CD4-positive, alpha-beta T cell treated with Interleukin-12 subunit alpha and Interleukin-12 subunit beta, for 1 hour (primary cell): ENCODE results near the gene CD244.
A peak's percentile ranks its signal among the peaks of the same experiment; 100 is the strongest.
"Not testable (repeated sequence)": the region's sequence is repeated elsewhere in the genome, so short reads cannot be mapped to it uniquely, and the experiment has no call there.

Experiments used
- DNase-seq: peaks from one replicate; pipeline ENCODE4 v3.0.0-alpha.2; 2020

Gene CD244

GRCh38 chr1:160877221-160877620, 14.5 kb upstream of the CD244 start:
- DNase-seq: peak; percentile 61

GRCh38 chr1:160876311-160876710, 13.6 kb upstream of the CD244 start:
- DNase-seq: no peak

- DNase-seq: not testable (repeated sequence)
Observed at GRCh38 chr1:160875591-160875990, 12.9 kb upstream of the CD244 start.

- DNase-seq: no peak
Observed at GRCh38 chr1:160874935-160875334, 12.2 kb upstream of the CD244 start.

GRCh38 chr1:160868141-160868540, 5.5 kb upstream of the CD244 start:
- DNase-seq: no peak

- DNase-seq: not testable (repeated sequence)
Observed at GRCh38 chr1:160867651-160868050, 5.0 kb upstream of the CD244 start.

GRCh38 chr1:160866695-160867260, 4.1 kb upstream of the CD244 start:
- DNase-seq: no peak

- no peak for DNase-seq
Observed at GRCh38 chr1:160866001-160866694, 3.5 kb upstream of the CD244 start.

GRCh38 chr1:160865337-160865736, 2.6 kb upstream of the CD244 start:
- DNase-seq: no peak

- no peak for DNase-seq
Observed at GRCh38 chr1:160864173-160864572, 1.5 kb upstream of the CD244 start.

- no peak for DNase-seq
Observed at GRCh38 chr1:160863774-160864131, 1.1 kb upstream of the CD244 start.

GRCh38 chr1:160863061-160863773, 530 bp upstream of the CD244 start:
- DNase-seq: no peak

- no peak for DNase-seq
Observed at GRCh38 chr1:160860840-160861505, 1.7 kb downstream of the CD244 start.

GRCh38 chr1:160859166-160859565, 3.5 kb downstream of the CD244 start:
- no peak for DNase-seq

- DNase-seq: no peak
Observed at GRCh38 chr1:160858507-160858906, 4.2 kb downstream of the CD244 start.

GRCh38 chr1:160858097-160858496, 4.6 kb downstream of the CD244 start:
- DNase-seq: no peak

GRCh38 chr1:160855181-160855981, 7.3 kb downstream of the CD244 start:
- peak; percentile 29 for DNase-seq

GRCh38 chr1:160853754-160854153, 8.9 kb downstream of the CD244 start:
- no peak for DNase-seq

GRCh38 chr1:160853014-160853413, 9.7 kb downstream of the CD244 start:
- no peak for DNase-seq

- no peak for DNase-seq
Observed at GRCh38 chr1:160850993-160851392, 11.7 kb downstream of the CD244 start.

- DNase-seq: no peak
Observed at GRCh38 chr1:160850541-160850940, 12.1 kb downstream of the CD244 start.

- no peak for DNase-seq
Observed at GRCh38 chr1:160846281-160846680, 16.4 kb downstream of the CD244 start.
